Measurements from ENCODE around the gene MRI1. TPM values are rescaled to one million over a fixed set of nuclear protein-coding genes. Genes with fewer than 3 reads are reported as not detected.

MRI1 gene
- polyA plus RNA-seq, 1 donor from 2014 or later: 71.2 TPM

DNA sequence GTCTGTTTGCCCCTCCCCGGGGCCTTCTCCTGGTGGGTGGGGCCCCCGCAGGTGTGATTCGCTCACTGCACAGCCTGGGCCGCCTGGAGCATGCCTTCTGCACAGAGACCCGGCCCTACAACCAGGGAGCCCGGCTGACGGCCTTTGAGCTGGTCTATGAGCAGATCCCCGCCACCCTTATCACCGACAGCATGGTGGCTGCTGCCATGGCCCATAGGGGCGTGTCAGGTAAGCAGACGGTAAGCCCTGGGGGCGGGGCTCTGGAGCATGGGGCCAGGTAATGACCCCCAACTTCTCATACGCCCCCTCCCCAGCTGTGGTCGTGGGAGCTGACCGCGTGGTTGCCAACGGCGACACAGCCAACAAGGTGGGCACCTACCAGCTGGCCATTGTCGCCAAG lies 4.2 kb downstream of the MRI1 start:
- Histone ChIP-seq H3K36me3 (ENCODE audit: insufficient read depth, low read length) (no peaks in the 10 kb centered on the region), H3K9me3 (ENCODE audit: low read length) (no peaks in the 10 kb centered on the region), H3K9ac (ENCODE audit: low read length) (no peak overlapping the region), H3K4me2 (ENCODE audit: low read length) (no peak overlapping the region), H3F3A (ENCODE audit: insufficient read depth, low read length, poor library complexity, severe bottlenecking) (peaks cover 4% of the 10 kb centered on the region), H3K4me3 (ENCODE audit: low read length) (no peak overlapping the region), H3K27me3 (ENCODE audit: insufficient read depth, low read depth, low read length) (no peaks in the 10 kb centered on the region), H3K27ac (ENCODE audit: low read length) (no peak overlapping the region), H2AFZ (ENCODE audit: low read depth, low read length) (no peak overlapping the region), H3K9me2 (ENCODE audit: insufficient read depth, low read length) (no peaks in the 10 kb centered on the region), H3K79me2 (replicated peaks; ENCODE audit: insufficient read depth, low read length) (no peaks in the 10 kb centered on the region), H4K20me1 (ENCODE audit: insufficient read depth) (no peaks in the 10 kb centered on the region)
- TF ChIP-seq SMC3 (conservative IDR thresholded peaks at IDR 0.05; ENCODE audit: poor library complexity) (no peak), MXI1 (conservative IDR thresholded peaks at IDR 0.05; ENCODE audit: poor library complexity, severe bottlenecking) (no peak), RAD21 (conservative IDR thresholded peaks at IDR 0.05) (no peak), TAF1 (IDR thresholded peaks at IDR 0.05; ENCODE audit: low read depth) (no peak), POLR2AphosphoS5 (IDR thresholded peaks at IDR 0.05) (no peak), EP300 (conservative IDR thresholded peaks at IDR 0.05; ENCODE audit: poor library complexity, severe bottlenecking) (no peak), EZH2 (IDR thresholded peaks at IDR 0.05; ENCODE audit: borderline replicate concordance, insufficient read depth, low read length, poor library complexity, severe bottlenecking) (no peak)
- TF ChIP-seq, protein P1, sequence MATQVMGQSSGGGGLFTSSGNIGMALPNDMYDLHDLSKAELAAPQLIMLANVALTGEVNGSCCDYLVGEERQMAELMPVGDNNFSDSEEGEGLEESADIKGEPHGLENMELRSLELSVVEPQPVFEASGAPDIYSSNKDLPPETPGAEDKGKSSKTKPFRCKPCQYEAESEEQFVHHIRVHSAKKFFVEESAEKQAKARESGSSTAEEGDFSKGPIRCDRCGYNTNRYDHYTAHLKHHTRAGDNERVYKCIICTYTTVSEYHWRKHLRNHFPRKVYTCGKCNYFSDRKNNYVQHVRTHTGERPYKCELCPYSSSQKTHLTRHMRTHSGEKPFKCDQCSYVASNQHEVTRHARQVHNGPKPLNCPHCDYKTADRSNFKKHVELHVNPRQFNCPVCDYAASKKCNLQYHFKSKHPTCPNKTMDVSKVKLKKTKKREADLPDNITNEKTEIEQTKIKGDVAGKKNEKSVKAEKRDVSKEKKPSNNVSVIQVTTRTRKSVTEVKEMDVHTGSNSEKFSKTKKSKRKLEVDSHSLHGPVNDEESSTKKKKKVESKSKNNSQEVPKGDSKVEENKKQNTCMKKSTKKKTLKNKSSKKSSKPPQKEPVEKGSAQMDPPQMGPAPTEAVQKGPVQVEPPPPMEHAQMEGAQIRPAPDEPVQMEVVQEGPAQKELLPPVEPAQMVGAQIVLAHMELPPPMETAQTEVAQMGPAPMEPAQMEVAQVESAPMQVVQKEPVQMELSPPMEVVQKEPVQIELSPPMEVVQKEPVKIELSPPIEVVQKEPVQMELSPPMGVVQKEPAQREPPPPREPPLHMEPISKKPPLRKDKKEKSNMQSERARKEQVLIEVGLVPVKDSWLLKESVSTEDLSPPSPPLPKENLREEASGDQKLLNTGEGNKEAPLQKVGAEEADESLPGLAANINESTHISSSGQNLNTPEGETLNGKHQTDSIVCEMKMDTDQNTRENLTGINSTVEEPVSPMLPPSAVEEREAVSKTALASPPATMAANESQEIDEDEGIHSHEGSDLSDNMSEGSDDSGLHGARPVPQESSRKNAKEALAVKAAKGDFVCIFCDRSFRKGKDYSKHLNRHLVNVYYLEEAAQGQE (IDR thresholded peaks at IDR 0.05; ENCODE audit: borderline replicate concordance): no peak
- TF ChIP-seq, protein P2, sequence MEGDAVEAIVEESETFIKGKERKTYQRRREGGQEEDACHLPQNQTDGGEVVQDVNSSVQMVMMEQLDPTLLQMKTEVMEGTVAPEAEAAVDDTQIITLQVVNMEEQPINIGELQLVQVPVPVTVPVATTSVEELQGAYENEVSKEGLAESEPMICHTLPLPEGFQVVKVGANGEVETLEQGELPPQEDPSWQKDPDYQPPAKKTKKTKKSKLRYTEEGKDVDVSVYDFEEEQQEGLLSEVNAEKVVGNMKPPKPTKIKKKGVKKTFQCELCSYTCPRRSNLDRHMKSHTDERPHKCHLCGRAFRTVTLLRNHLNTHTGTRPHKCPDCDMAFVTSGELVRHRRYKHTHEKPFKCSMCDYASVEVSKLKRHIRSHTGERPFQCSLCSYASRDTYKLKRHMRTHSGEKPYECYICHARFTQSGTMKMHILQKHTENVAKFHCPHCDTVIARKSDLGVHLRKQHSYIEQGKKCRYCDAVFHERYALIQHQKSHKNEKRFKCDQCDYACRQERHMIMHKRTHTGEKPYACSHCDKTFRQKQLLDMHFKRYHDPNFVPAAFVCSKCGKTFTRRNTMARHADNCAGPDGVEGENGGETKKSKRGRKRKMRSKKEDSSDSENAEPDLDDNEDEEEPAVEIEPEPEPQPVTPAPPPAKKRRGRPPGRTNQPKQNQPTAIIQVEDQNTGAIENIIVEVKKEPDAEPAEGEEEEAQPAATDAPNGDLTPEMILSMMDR (IDR thresholded peaks at IDR 0.05; ENCODE audit: poor library complexity, severe bottlenecking): no peak

DNA sequence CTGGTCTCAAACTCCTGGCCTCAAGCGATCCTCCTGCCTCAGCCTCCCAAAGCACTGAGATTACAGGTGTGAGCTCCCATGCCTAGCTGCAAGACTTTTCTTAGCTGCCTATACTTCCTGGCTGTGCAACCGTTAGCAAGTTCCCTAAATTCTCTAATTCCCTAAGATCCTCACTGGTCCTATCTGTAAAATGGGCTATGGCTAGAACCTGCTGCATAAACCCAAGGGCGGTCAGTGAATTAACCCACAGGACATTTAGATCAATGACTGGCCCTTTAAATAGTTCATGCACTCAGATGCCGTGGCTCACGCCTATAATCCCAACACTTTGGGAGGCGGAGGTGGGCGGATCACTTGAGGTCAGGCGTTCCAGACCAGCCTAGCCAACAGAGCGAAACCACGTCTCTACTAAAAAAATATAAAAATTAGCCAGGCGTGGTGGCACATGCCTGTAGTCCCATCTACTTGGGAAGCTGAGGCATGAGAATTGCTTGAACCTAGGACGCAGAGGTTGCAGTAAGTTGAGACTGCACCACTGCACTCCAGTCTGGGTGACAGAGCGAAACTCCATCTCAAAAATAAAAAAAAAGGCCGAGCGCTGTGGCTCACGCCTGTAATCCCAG lies 5.8 kb downstream of the MRI1 start:
- TF ChIP-seq MXI1 (conservative IDR thresholded peaks at IDR 0.05; ENCODE audit: poor library complexity, severe bottlenecking): no peak
- TF ChIP-seq SMC3 (conservative IDR thresholded peaks at IDR 0.05; ENCODE audit: poor library complexity): no peak
- H3K27me3 ChIP-seq (ENCODE audit: insufficient read depth, low read depth, low read length): no peaks in the 10 kb centered on the region
- H3K79me2 ChIP-seq (replicated peaks; ENCODE audit: insufficient read depth, low read length): no peaks in the 10 kb centered on the region
- no peak overlapping the region for H2AFZ ChIP-seq (ENCODE audit: low read depth, low read length)
- H3K9ac ChIP-seq (ENCODE audit: low read length): no peak overlapping the region
- no peaks in the 10 kb centered on the region for H3F3A ChIP-seq (ENCODE audit: insufficient read depth, low read length, poor library complexity, severe bottlenecking)
- no peak overlapping the region for H3K27ac ChIP-seq (ENCODE audit: low read length)
- H3K36me3 ChIP-seq (ENCODE audit: insufficient read depth, low read length): no peaks in the 10 kb centered on the region
- no peak overlapping the region for H3K4me3 ChIP-seq (ENCODE audit: low read length)
- no peak overlapping the region for H3K4me2 ChIP-seq (ENCODE audit: low read length)
- H4K20me1 ChIP-seq (ENCODE audit: insufficient read depth): no peaks in the 10 kb centered on the region
- H3K9me3 ChIP-seq (ENCODE audit: low read length): no peaks in the 10 kb centered on the region
- H3K9me2 ChIP-seq (ENCODE audit: insufficient read depth, low read length): no peaks in the 10 kb centered on the region

Measured in neural cell (in vitro differentiated cells).